ENCODE results near the gene CMSS1.

Gene CMSS1

GRCh38 chr3:99939876-99940275 lies 122.2 kb downstream of the CMSS1 start:
- TF ChIP-seq GABPA (IDR thresholded peaks at IDR 0.05; ENCODE audit: low read depth) (no peak), POLR2AphosphoS5 (IDR thresholded peaks at IDR 0.05; ENCODE audit: low read depth) (no peak), CTCF (IDR thresholded peaks at IDR 0.05; ENCODE audit: insufficient read depth, low read length) (no peak), SPI1 (IDR thresholded peaks at IDR 0.05; ENCODE audit: borderline replicate concordance, low read depth) (no peak), REST (IDR thresholded peaks at IDR 0.05; ENCODE audit: insufficient replicate concordance, low read depth) (no peak)
- DNase-seq (ENCODE audit: low read depth in 1 of 2, low spot score in 1 of 2): no peak
- Histone ChIP-seq H3K4me3 (replicated peaks; ENCODE audit: insufficient read depth, low read length) (no peak overlapping the region), H3K27me3 (ENCODE audit: insufficient read depth, poor library complexity, severe bottlenecking) (no peaks in the 10 kb centered on the region), H3K27ac (replicated peaks) (no peak overlapping the region)

GRCh38 chr3:99940350-99940749 lies 122.7 kb downstream of the CMSS1 start:
- Histone ChIP-seq H3K27me3 (ENCODE audit: insufficient read depth, poor library complexity, severe bottlenecking) (no peaks in the 10 kb centered on the region), H3K4me3 (replicated peaks; ENCODE audit: insufficient read depth, low read length) (no peak overlapping the region), H3K27ac (replicated peaks) (no peak overlapping the region)
- DNase-seq (ENCODE audit: low read depth in 1 of 2, low spot score in 1 of 2): no peak
- no peak for TF ChIP-seq REST (IDR thresholded peaks at IDR 0.05; ENCODE audit: insufficient replicate concordance, low read depth)
- no peak for TF ChIP-seq SPI1 (IDR thresholded peaks at IDR 0.05; ENCODE audit: borderline replicate concordance, low read depth)
- no peak for TF ChIP-seq POLR2AphosphoS5 (IDR thresholded peaks at IDR 0.05; ENCODE audit: low read depth)
- no peak for TF ChIP-seq GABPA (IDR thresholded peaks at IDR 0.05; ENCODE audit: low read depth)
- TF ChIP-seq CTCF (IDR thresholded peaks at IDR 0.05; ENCODE audit: insufficient read depth, low read length): no peak

- no peak overlapping the region for H3K27ac ChIP-seq (replicated peaks)
Observed at GRCh38 chr3:99941211-99941610, 123.5 kb downstream of the CMSS1 start.

More at GRCh38 chr3:99941211-99941610, 123.5 kb downstream of the CMSS1 start:
- no peak overlapping the region for H3K4me3 ChIP-seq (replicated peaks; ENCODE audit: insufficient read depth, low read length)
- no peak for DNase-seq (ENCODE audit: low read depth in 1 of 2, low spot score in 1 of 2)
- TF ChIP-seq SPI1 (IDR thresholded peaks at IDR 0.05; ENCODE audit: borderline replicate concordance, low read depth) (no peak), GABPA (IDR thresholded peaks at IDR 0.05; ENCODE audit: low read depth) (no peak), POLR2AphosphoS5 (IDR thresholded peaks at IDR 0.05; ENCODE audit: low read depth) (no peak), CTCF (IDR thresholded peaks at IDR 0.05; ENCODE audit: insufficient read depth, low read length) (no peak)
- no peaks in the 10 kb centered on the region for H3K27me3 ChIP-seq (ENCODE audit: insufficient read depth, poor library complexity, severe bottlenecking)
